Cardiac fibroblast (primary cell): ENCODE measurements around the gene SUGCT.

Experiments
- DNase-seq, 2 donors: peaks; one replicate each; pipeline versions ENCODE4 v3.0.0 to v3.0.0-alpha.2; 2010; ENCODE audit warnings: low read depth in 2 of 2
- H3K4me3 ChIP-seq, 2 donors: replicated peaks in 1 of 2; 1 replicate in 1 of 2; 2 replicates in 1 of 2; pipeline ENCODE4 v1.5.1; 2011; ENCODE audit warnings: low read depth in 2 of 2, low read length in 2 of 2, mild to moderate bottlenecking in 2 of 2, moderate library complexity in 1 of 2
- CTCF ChIP-seq: IDR thresholded peaks from one replicate; pipeline ENCODE4 v1.5.1; 2011; ENCODE audit warnings: low read depth, mild to moderate bottlenecking, low read length, inconsistent platforms

SUGCT gene

DNA sequence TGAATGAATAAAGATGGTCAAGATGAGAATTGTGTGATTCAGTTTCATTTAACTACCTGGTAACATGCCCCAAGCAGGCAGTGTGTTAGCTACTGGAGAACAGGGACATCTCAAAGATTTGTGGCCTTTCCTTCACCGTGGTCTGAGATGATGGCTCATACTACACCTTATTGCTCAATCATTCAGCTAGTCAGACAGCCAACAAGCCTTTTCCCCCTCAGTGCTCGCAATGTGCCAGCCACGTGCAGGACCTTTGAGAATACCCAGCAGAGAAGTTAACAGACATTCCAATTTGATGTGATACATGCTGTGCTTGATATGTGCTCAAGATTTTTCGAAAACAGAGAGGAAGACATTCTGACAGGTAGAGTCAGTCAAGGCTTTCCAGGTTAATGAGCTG, 562.8 kb downstream of the SUGCT start:
- no peak for TF ChIP-seq CTCF
- DNase-seq, result no peak

DNA sequence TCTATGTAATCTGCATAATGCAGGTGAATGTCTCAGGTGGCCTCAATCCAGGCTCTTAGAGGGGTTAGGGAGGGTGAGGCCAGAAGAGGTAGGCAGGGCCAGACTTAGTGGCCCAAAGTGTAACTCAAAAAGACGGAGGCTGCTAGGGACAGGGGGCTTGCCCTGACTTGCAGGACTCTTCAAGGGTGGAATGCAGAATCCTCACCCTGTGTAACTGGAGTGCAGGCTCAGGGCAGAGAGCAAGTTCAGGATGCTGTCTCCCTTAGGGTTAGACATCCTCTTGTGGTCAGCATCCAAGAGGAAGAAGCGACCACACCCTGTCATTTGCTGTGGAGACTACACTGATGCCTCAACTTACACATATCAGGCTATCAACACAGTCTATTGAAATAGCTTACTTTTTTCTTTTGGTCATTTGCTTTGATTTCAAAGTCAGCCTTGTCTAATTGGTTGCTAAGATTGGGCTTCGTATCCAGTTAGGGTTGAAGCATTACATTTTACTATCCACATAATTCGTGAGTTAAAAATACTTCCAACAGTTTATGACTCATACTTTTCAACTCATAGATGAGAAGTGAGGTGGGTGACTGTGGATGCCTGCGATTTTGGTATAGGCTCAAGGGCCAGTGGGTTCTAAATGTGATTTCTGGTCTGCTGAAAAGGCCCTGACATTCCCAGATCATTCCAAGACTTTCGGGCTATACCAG, 563.6 kb downstream of the SUGCT start:
- no peak for TF ChIP-seq CTCF
- H3K4me3 ChIP-seq, result no peak overlapping the region
- DNase-seq, result no peak

More for the DNA sequence above, 562.8 kb downstream of the SUGCT start:
- no peak overlapping the region for H3K4me3 ChIP-seq

GRCh38 chr7:40698921-40699260, 564.1 kb downstream of the SUGCT start:
- no peak overlapping the region for H3K4me3 ChIP-seq
- DNase-seq, result no peak
- no peak for TF ChIP-seq CTCF

DNA sequence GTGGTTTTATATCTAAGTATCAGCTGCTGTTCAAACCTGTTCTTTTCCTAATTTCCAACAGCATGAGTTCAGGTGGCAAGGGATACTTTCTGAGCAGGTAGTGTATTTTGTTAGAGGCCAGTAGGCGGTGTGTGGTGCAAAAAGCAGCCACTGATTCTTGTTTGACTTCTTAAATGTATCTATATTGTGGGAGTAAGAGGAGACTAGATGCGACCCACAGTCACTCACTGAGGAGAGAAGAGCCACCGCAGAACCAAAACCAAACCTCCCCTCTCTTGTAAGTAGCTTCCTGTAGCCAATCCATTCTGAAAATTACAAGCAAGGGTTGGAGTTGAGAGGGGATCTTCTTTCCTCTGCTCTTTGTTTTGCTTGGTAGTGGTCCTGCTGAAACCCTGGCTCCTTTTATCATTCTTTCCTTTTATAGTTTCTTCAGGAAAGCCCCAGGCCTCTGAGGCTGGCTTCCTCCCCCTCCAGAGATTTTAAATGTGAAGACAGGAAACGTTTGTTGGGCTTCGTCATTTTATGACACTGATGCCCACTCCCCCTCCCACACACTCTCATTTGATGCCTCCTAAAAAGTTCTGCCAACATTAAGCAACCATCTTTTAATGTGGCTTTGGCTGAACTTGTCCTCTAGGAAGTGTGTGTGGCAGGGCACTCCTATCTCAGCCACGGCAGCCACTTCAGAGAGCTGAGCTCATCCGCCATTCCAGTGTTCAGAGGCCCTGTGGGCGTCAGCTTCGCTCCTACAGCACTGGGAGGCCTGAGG, 566.0 kb downstream of the SUGCT start:
- DNase-seq, result peak; percentile 38 to 54
- TF ChIP-seq CTCF, result no peak
- no peak overlapping the region for H3K4me3 ChIP-seq

GRCh38 chr7:40701836-40702551, 567.2 kb downstream of the SUGCT start:
- DNase-seq, result peak in 1 of 2 donors; percentile 36
- TF ChIP-seq CTCF, result no peak
- H3K4me3 ChIP-seq, result no peak overlapping the region

DNA sequence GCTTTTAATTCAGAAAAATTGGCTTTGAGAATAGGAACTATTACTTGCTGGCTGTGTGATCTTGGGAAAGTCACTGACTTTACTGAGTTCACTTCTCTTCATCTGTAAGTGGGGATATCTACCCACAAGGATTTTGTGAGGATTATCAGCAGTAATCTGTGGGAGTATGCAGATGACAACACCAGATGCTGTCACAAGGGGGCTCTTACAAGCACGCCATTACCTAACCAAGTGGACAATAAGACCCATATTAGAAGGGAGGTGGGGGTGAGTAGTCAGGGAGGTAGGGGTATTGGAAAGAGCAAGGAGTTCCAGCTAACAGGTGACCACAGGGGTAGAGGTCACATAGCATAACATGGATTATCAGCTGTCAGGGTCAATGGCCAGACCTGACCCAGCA, 569.4 kb downstream of the SUGCT start:
- TF ChIP-seq CTCF, result peak; percentile 14
- no peak overlapping the region for H3K4me3 ChIP-seq
- DNase-seq, result no peak
